DND-41 (cell line): ENCODE measurements around the gene IQSEC1.

Experiments used
- CTCF ChIP-seq: IDR thresholded peaks from 2 replicates; pipeline ENCODE4 v1.5.1; 2012; ENCODE audit warnings: borderline replicate concordance, low read length, moderate library complexity, mild to moderate bottlenecking; ENCODE audit not compliant: poor library complexity, severe bottlenecking; ENCODE audit errors: extremely low read depth
- EZH2 ChIP-seq: IDR thresholded peaks from 3 replicates; pipeline ENCODE4 v1.6.1; 2012; ENCODE audit warnings: borderline replicate concordance, low read depth, mild to moderate bottlenecking, moderate library complexity, low read length, inconsistent platforms; ENCODE audit not compliant: severe bottlenecking

GRCh38 chr3:13071695-13072094 is 1.5 kb downstream of the IQSEC1 start:
- TF ChIP-seq CTCF (no peak), EZH2 (no peak)
